PC-3 (cell line): ENCODE data around the gene OR5B3. TPM values are rescaled to one million over a fixed set of nuclear protein-coding genes. Genes with fewer than 3 reads are reported as not detected.

ENCODE experiments used
- ATAC-seq: fragments of 200-7000 bp; cut with Tn5 transposase; 2 replicates; pipeline ENCODE4 v1.9.1; 2020; ENCODE audit warnings: mild to moderate bottlenecking, moderate library complexity
- BruUV-seq: library from RNA; stranded (reverse); fragments of 400-500 nt; replicated peaks from 2 replicates; lab custom pipeline; 2021; lab: Mats Ljungman, UMichigan
- CTCF ChIA-PET: fragments of 300-600 bp; sonication (Branson Sonifier 250); formaldehyde crosslinking; loops from one replicate; lab custom pipeline; 2022; ENCODE audit warnings: antibody characterized with exemption; lab: Charles Lee
- POLR2A ChIA-PET: fragments of 300-600 bp; sonication (Branson Sonifier 250); formaldehyde crosslinking; loops from one replicate; lab custom pipeline; 2022; ENCODE audit warnings: antibody characterized with exemption; ENCODE audit not compliant: unreplicated experiment; lab: Charles Lee
- DNase-seq: peaks from one replicate; pipeline ENCODE4 v3.0.0-alpha.2; 2015
- H2AFZ ChIP-seq: fragments of 300-600 bp; sonication (generic); 2 replicates; pipeline ENCODE4 v1.6.0; 2016; ENCODE audit warnings: antibody characterized with exemption, low read length
- H3F3A ChIP-seq: fragments of 300-600 bp; sonication (generic); one replicate; pipeline ENCODE4 v1.6.0; 2017; ENCODE audit warnings: antibody characterized with exemption, low read length, control low read depth, mild to moderate bottlenecking; ENCODE audit not compliant: unreplicated experiment
- H3K27ac ChIP-seq: fragments of 300-600 bp; sonication (generic); 2 replicates; pipeline ENCODE4 v1.5.1; 2016; ENCODE audit warnings: mild to moderate bottlenecking, low read length
- H3K27me3 ChIP-seq: fragments of 300-600 bp; sonication (generic); 2 replicates; pipeline ENCODE4 v1.6.1; 2016; ENCODE audit warnings: low read length, mixed read lengths
- H3K36me3 ChIP-seq: fragments of 300-600 bp; sonication (generic); 2 replicates; pipeline ENCODE4 v1.6.1; 2016; ENCODE audit warnings: low read depth, mixed run types, low read length, mixed read lengths
- H3K4me1 ChIP-seq: fragments of 300-600 bp; sonication (generic); 2 replicates; pipeline ENCODE4 v1.5.1; 2016; ENCODE audit warnings: low read length; ENCODE audit not compliant: insufficient read depth
- H3K4me2 ChIP-seq: fragments of 300-600 bp; sonication (generic); 2 replicates; pipeline ENCODE4 v1.6.0; 2016; ENCODE audit warnings: low read length
- H3K4me3 ChIP-seq: fragments of 300-600 bp; sonication (generic); 2 replicates; pipeline ENCODE4 v1.5.1; 2016; ENCODE audit warnings: mild to moderate bottlenecking, low read length, mixed read lengths
- H3K79me2 ChIP-seq: fragments of 300-600 bp; sonication (generic); 2 replicates; pipeline ENCODE4 v1.6.1; 2017; ENCODE audit warnings: low read length, mixed read lengths
- H3K9ac ChIP-seq: fragments of 300-600 bp; sonication (generic); 2 replicates; pipeline ENCODE4 v1.6.0; 2016; ENCODE audit warnings: mild to moderate bottlenecking, low read length
- H3K9me2 ChIP-seq: fragments of 300-600 bp; sonication (generic); replicated peaks from 2 replicates; pipeline ENCODE4 v1.6.1; 2016; ENCODE audit warnings: mixed run types, low read length, mixed read lengths
- H3K9me3 ChIP-seq: fragments of 300-600 bp; sonication (generic); 2 replicates; pipeline ENCODE4 v1.6.1; 2016; ENCODE audit warnings: low read length, mixed read lengths
- H4K20me1 ChIP-seq: fragments of 300-600 bp; sonication (generic); 2 replicates; pipeline ENCODE4 v1.6.1; 2016; ENCODE audit warnings: low read length, mixed read lengths
- EZH2 ChIP-seq: fragments of 300-600 bp; sonication (generic); IDR thresholded peaks from one replicate; pipeline ENCODE4 v1.6.1; 2017; ENCODE audit warnings: antibody characterized with exemption, mild to moderate bottlenecking, low read length; ENCODE audit not compliant: unreplicated experiment
- EZH2phosphoT487 ChIP-seq: fragments of 300-600 bp; sonication (generic); IDR thresholded peaks from 2 replicates; pipeline ENCODE4 v1.6.1; 2018; ENCODE audit warnings: mild to moderate bottlenecking, antibody characterized with exemption, low read length, borderline replicate concordance
- intact Hi-C: fragments of 100-400 bp; cut with micrococcal nuclease; formaldehyde crosslinking; loops from 2 replicates; pipeline ENCODE4 v1.9.0; 2023
- total RNA-seq: library from RNA; depleted of rRNA; stranded (reverse); fragments of >200 nt; gene quantifications from 2 replicates; pipeline ENCODE4 v1.2.3, GENCODE V29; 2014
- TF ChIP-seq, protein P1 (sequence below): fragments of 300-600 bp; sonication (generic); conservative IDR thresholded peaks from 2 replicates; pipeline ENCODE4 v1.5.1; 2017; ENCODE audit warnings: antibody characterized with exemption, low read depth, mild to moderate bottlenecking, low read length

Gene OR5B3
- total RNA-seq, 1 experiment from 2014 or later = not detected

DNA sequence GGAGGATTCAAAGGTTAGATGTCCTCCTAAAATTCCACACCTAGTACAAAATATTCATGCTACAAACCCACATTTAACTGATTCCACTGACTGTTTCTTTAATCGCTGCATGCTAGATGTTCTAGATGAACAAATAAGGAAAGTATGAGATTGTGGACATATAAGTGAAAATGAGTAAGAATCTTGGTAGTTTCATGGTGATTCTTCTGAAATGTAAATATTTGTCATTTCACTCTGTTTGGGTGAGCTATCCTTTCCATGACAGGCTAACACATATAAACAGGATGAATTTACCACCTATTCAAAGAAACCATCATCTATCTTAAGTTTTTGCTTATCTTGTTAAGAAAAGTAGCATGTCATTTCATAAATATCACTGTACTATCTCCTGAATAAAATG, 14.8 kb downstream of the OR5B3 start:
- Histone ChIP-seq H3K4me2 (peak overlapping the region; percentile 73), H2AFZ (no peak overlapping the region), H3K9me2 (no peaks in the 10 kb centered on the region), H3K36me3 (peaks cover 5% of the 10 kb centered on the region; the same call in 1 of the 2 replicates), H3K27ac (peak overlapping the region; percentile 89), H3K27me3 (no peaks in the 10 kb centered on the region), H3K4me3 (peak overlapping the region; percentile 38; the same call in 1 of the 2 replicates), H3K4me1 (peaks cover 55% of the 10 kb centered on the region), H3K79me2 (no peaks in the 10 kb centered on the region), H3K9ac (peak overlapping the region; percentile 60), H4K20me1 (no peaks in the 10 kb centered on the region), H3K9me3 (no peaks in the 10 kb centered on the region; the same call in 1 of the 2 replicates), H3F3A (peaks cover 27% of the 10 kb centered on the region)
- ChIA-PET POLR2A (interaction anchor here (0.6 to 1.1 kb wide), 2 partner anchors 57 to 76 kb away, joined by 3 to 5 read pairs; no protein-coding TSS in a partner anchor), CTCF (interaction anchor here (1.0 kb wide), 1 partner anchor 591 kb away, joined by 3 read pairs; no protein-coding TSS in a partner anchor)
- DNase-seq (peak; percentile 93), ATAC-seq (peak; percentile 59)
- intact Hi-C loops = loop anchor here (5.0 kb wide), 3 partner anchors 105 to 630 kb away; partner anchors contain the start of genes CTNND1, LPXN and ZFP91
- TF ChIP-seq, protein P1, sequence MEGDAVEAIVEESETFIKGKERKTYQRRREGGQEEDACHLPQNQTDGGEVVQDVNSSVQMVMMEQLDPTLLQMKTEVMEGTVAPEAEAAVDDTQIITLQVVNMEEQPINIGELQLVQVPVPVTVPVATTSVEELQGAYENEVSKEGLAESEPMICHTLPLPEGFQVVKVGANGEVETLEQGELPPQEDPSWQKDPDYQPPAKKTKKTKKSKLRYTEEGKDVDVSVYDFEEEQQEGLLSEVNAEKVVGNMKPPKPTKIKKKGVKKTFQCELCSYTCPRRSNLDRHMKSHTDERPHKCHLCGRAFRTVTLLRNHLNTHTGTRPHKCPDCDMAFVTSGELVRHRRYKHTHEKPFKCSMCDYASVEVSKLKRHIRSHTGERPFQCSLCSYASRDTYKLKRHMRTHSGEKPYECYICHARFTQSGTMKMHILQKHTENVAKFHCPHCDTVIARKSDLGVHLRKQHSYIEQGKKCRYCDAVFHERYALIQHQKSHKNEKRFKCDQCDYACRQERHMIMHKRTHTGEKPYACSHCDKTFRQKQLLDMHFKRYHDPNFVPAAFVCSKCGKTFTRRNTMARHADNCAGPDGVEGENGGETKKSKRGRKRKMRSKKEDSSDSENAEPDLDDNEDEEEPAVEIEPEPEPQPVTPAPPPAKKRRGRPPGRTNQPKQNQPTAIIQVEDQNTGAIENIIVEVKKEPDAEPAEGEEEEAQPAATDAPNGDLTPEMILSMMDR = no peak
- TF ChIP-seq EZH2phosphoT487 (no peak), EZH2 (no peak)
- no TSS peak for BruUV-seq

DNA sequence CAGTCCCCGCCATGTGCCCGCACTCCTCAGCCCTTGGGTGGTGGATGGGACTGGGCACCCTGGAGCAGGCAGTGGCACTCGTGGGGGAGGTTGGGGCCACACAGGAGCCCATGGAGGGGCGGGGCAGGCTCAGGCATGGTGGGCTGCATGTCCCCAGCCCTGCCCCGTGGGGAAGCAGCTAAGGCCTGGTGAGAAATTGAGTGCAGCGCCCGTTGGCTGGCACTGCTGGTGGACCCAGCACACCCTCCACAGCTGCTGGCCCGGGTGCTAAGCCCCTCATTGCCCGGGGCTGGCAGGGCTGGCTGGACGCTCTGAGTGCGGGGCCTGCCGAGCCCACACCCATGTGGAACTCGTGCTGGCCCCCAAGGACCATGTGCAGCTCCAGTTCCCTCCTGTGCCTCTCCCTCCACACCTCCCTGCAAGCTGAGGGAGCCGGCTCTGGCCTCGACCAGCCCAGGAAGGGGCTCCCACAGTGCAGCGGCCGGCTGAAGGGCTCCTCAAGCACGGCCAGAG, 16.1 kb downstream of the OR5B3 start:
- Histone ChIP-seq H3K36me3 (peaks cover 5% of the 10 kb centered on the region; the same call in 1 of the 2 replicates), H3K9me3 (no peaks in the 10 kb centered on the region; the same call in 1 of the 2 replicates), H3K27ac (peak overlapping the region; percentile 89), H4K20me1 (no peaks in the 10 kb centered on the region), H3F3A (peaks cover 27% of the 10 kb centered on the region), H3K79me2 (no peaks in the 10 kb centered on the region), H3K4me2 (no peak overlapping the region), H3K9ac (no peak overlapping the region), H3K27me3 (no peaks in the 10 kb centered on the region), H3K9me2 (no peaks in the 10 kb centered on the region), H3K4me1 (peaks cover 48% of the 10 kb centered on the region), H3K4me3 (no peak overlapping the region), H2AFZ (no peak overlapping the region)
- ATAC-seq = no peak
- POLR2A ChIA-PET = no interaction called here
- TF ChIP-seq, protein P1 = no peak
- no peak for TF ChIP-seq EZH2
- no peak for TF ChIP-seq EZH2phosphoT487
- CTCF ChIA-PET = no interaction called here
- BruUV-seq = no TSS peak
- no peak for DNase-seq
- intact Hi-C loops = loop anchor here (5.0 kb wide), 3 partner anchors 103 to 628 kb away; partner anchors contain the start of genes CTNND1, LPXN and ZFP91

DNA sequence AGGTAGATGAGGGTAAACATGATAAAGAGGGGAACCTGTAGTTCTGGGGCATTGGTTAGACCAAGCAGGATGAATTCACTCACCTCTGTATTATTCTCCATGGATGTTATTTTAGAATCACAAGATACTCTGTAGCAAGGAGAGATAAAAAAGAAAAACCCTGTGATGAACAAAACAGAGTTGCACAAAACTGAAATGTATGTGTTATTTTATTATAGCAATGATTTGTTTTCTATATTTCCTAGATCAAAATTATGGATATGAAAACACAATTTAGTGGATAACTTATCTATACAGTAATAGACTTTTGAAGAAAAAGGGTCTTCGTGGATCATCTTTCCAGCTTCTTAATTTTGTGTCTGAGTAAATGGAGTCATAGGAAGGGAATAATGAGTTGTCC, 47.7 kb downstream of the OR5B3 start, which contains the start of gene OR5B17:
Gene OR5B17 (minus strand): TSS at position 101 of the 400 bp plus-strand sequence. CDS start 0 bp downstream, at position 101.
- Histone ChIP-seq H4K20me1 (no peaks in the 10 kb centered on the region), H3K36me3 (no peaks in the 10 kb centered on the region), H3K27ac (no peak within 1 kb of the TSS), H3K4me3 (no peak within 1 kb of the TSS), H3K9ac (no peak within 1 kb of the TSS), H3K79me2 (no peaks in the 10 kb centered on the region), H3K9me3 (no peaks in the 10 kb centered on the region), H3F3A (no peaks in the 10 kb centered on the region), H3K27me3 (no peaks in the 10 kb centered on the region), H3K4me2 (no peak within 1 kb of the TSS), H2AFZ (no peak within 1 kb of the TSS), H3K4me1 (no peaks in the 10 kb centered on the region), H3K9me2 (peaks cover 4% of the 10 kb centered on the region; the same call in 1 of the 2 replicates)
- POLR2A ChIA-PET = no interaction called here
- TF ChIP-seq, protein P1 = no peak
- no peak for TF ChIP-seq EZH2phosphoT487
- intact Hi-C loops = no loop called here
- DNase-seq (no peak), ATAC-seq (no peak)
- CTCF ChIA-PET = no interaction called here
- no TSS peak for BruUV-seq
